K562 (cell line): ENCODE data around the gene DGLUCY. TPM values are rescaled to one million over a fixed set of nuclear protein-coding genes. Genes with fewer than 3 reads are reported as not detected.

ENCODE experiments used
- ATAC-seq: fragments of 200-7000 bp; cut with Tn5 transposase; 3 replicates; pipeline ENCODE4 v1.9.1; 2020; ENCODE audit warnings: moderate library complexity
- BruUV-seq: library from RNA; stranded (reverse); fragments of 400-500 nt; replicated peaks from 2 replicates; lab custom pipeline; 2021; lab: Mats Ljungman, UMichigan
- CTCF ChIA-PET: fragments of 300-600 bp; formaldehyde crosslinking; extraction: SDS; loops from one replicate; lab custom pipeline; 2021; ENCODE audit warnings: low intra/inter-chr PET ratio; lab: Yijun Ruan, JAX
- POLR2A ChIA-PET: fragments of 300-600, 350-650 bp; sonication (Branson Sonifier 250); formaldehyde crosslinking; extraction: SDS; loops from one replicate; lab custom pipeline; 2021; ENCODE audit warnings: antibody characterized with exemption, inconsistent platforms; lab: Yijun Ruan, JAX
- DNase-seq, 4 experiments: peaks; one replicate each; pipeline versions ENCODE4 v3.0.0 to v3.0.0-alpha.2; 2011 to 2018; ENCODE audit warnings: low spot score in 3 of 4, mixed read lengths in 3 of 4; ENCODE audit errors: extremely low read depth in 1 of 4
- FAIRE-seq: peaks from 2 replicates; lab custom pipeline; 2011; peaks lifted over from hg19 to GRCh38; lab: Jason Lieb, UNC
- H2AFZ ChIP-seq: 2 replicates; pipeline ENCODE4 v1.6.0; 2011; ENCODE audit warnings: low read depth, low read length, control low read depth, inconsistent platforms
- H3K27ac ChIP-seq: fragments of 200-600 bp; 3 replicates; pipeline ENCODE4 v1.8.0; 2011; ENCODE audit warnings: low read depth, mild to moderate bottlenecking, control low read depth, inconsistent platforms, low read length, moderate library complexity, mixed read lengths; ENCODE audit errors: extremely low read depth
- H3K27me3 ChIP-seq, 2 experiments: fragments of 300-600 bp in 1 of 2; 2 replicates in 1 of 2; 3 replicates in 1 of 2; pipeline versions ENCODE4 v1.6.0 to v1.8.0; 2011; ENCODE audit warnings: inconsistent platforms in 2 of 2, low read length in 2 of 2, mild to moderate bottlenecking in 1 of 2, mixed read lengths in 1 of 2, moderate library complexity in 1 of 2; ENCODE audit not compliant: control insufficient read depth in 2 of 2, insufficient read depth in 2 of 2
- H3K36me3 ChIP-seq: fragments of 300-600 bp; 3 replicates; pipeline ENCODE4 v1.8.0; 2011; ENCODE audit warnings: mild to moderate bottlenecking, low read length, inconsistent platforms; ENCODE audit not compliant: control insufficient read depth, insufficient read depth
- H3K4me1 ChIP-seq, 2 experiments: fragments of 200-600 bp in 1 of 2; replicated peaks in 1 of 2; 2 replicates in 1 of 2; 3 replicates in 1 of 2; pipeline versions ENCODE4 v1.5.1 to v1.8.0; 2011; ENCODE audit warnings: inconsistent platforms in 2 of 2, low read length in 2 of 2, mild to moderate bottlenecking in 1 of 2, mixed read lengths in 1 of 2, moderate library complexity in 1 of 2; ENCODE audit not compliant: control insufficient read depth in 2 of 2, insufficient read depth in 2 of 2
- H3K4me2 ChIP-seq: 2 replicates; pipeline ENCODE4 v1.6.1; 2011; ENCODE audit warnings: low read length, control low read depth, inconsistent platforms, mixed read lengths; ENCODE audit not compliant: insufficient read depth
- H3K4me3 ChIP-seq: fragments of 200-600 bp; sonication (generic), shearing (Covaris generic); 2 replicates; pipeline ENCODE4 v1.5.1; 2016; ENCODE audit warnings: control low read depth, inconsistent platforms
- H3K79me2 ChIP-seq: fragments of 200-600 bp; 3 replicates; pipeline ENCODE4 v1.8.0; 2011; ENCODE audit warnings: low read length, inconsistent platforms; ENCODE audit not compliant: control insufficient read depth, insufficient read depth
- H3K9ac ChIP-seq, 2 experiments: 2 replicates each; pipeline versions ENCODE4 v1.6.0 to v1.6.1; 2011; ENCODE audit warnings: low read depth in 2 of 2, low read length in 2 of 2, control low read depth in 1 of 2, inconsistent platforms in 1 of 2, mild to moderate bottlenecking in 1 of 2, mixed read lengths in 1 of 2; ENCODE audit not compliant: insufficient read depth in 1 of 2
- H3K9me1 ChIP-seq: one replicate; pipeline ENCODE4 v1.6.0; 2011; ENCODE audit warnings: inconsistent platforms, mild to moderate bottlenecking, low read length, moderate library complexity; ENCODE audit not compliant: control insufficient read depth, insufficient read depth
- H3K9me3 ChIP-seq: replicated peaks from 2 replicates; pipeline ENCODE4 v1.5.1; 2011; ENCODE audit warnings: low read depth, low read length, inconsistent platforms; ENCODE audit not compliant: control insufficient read depth, insufficient read depth
- H4K20me1 ChIP-seq: replicated peaks from 2 replicates; pipeline ENCODE4 v1.6.1; 2011; ENCODE audit warnings: low read length, inconsistent platforms, mixed read lengths; ENCODE audit not compliant: control insufficient read depth, insufficient read depth
- MAX ChIP-seq: sonication (generic); formaldehyde crosslinking; IDR thresholded peaks from 2 replicates; pipeline ENCODE4 v1.9.0; 2022; ENCODE audit warnings: mild to moderate bottlenecking, missing genetic modification reagents
- POLR2G ChIP-seq: fragments of 200-400 bp; formaldehyde crosslinking; IDR thresholded peaks from 2 replicates; pipeline ENCODE4 v1.6.1; 2017; ENCODE audit warnings: low read depth, mild to moderate bottlenecking, antibody characterized with exemption, low read length, moderate library complexity
- ZBTB33 ChIP-seq: sonication (generic); formaldehyde crosslinking; IDR thresholded peaks from 2 replicates; pipeline ENCODE4 v1.8.1; 2023; ENCODE audit warnings: mild to moderate bottlenecking, missing genetic modification reagents
- WGBS: fragments of 100-300 bp; shearing (Covaris generic); methylation state at CpG from one replicate; pipeline ENCODE4 v1.1.6; 2016; ENCODE audit warnings: low coverage, mixed read lengths; ENCODE audit not compliant: insufficient coverage; ENCODE audit errors: missing lambda C conversion rate; 5-methylcytosine and 5-hydroxymethylcytosine counted together
- in situ Hi-C: fragments of 300-500 bp; cut with MboI; formaldehyde crosslinking; loops from 4 replicates; pipeline ENCODE4 v1.15.0; 2018; ENCODE audit warnings: inconsistent platforms, mixed read lengths
- intact Hi-C: fragments of 100-400 bp; cut with micrococcal nuclease; formaldehyde crosslinking; loops from 2 replicates; pipeline ENCODE4 v1.14.2; 2022
- polyA plus RNA-seq, 8 experiments: library from polyadenylated mRNA; depleted of rRNA in 4 of 8; stranded (reverse) in 5 of 8; unstranded in 3 of 8; fragments of >200 nt; fragmentation: Nextera tagmentation in 2 of 8; fragmentation: Illumina TruSeq in 1 of 8; extraction: Ambion mirVana in 2 of 8; extraction: Trizol in 1 of 8; gene quantifications; 2 replicates each; pipeline versions ENCODE4 v1.2.1 to v1.2.3, GENCODE V29; 2011 to 2014; ENCODE audit warnings: inconsistent platforms in 1 of 8, missing spikeins in 1 of 8
- total RNA-seq, 7 experiments: library from RNA; depleted of rRNA in 6 of 7; stranded (reverse); fragments of >200 nt in 6 of 7; fragmentation: Illumina TruSeq in 2 of 7; extraction: Trizol in 2 of 7; gene quantifications; 2 replicates each; pipeline versions ENCODE4 v1.2.1 to v1.2.3, GENCODE V29; 2011 to 2021; ENCODE audit warnings: low replicate concordance in 1 of 7

DGLUCY gene
- total and polyA plus RNA-seq, 9 of the 15 experiments (the other 6 are each of a cell fraction or from before 2014, with no cell fraction given), result 9.9 to 28.4 (median 21.0) TPM

- no peak overlapping the region for H2AFZ ChIP-seq
- no peak for FAIRE-seq
- ChIA-PET CTCF (no interaction called here), POLR2A (no interaction called here)
- no peaks in the 10 kb centered on the region for H3K79me2 ChIP-seq
- TF ChIP-seq MAX (CRISPR knock-in tag), result no peak
- 0 out of 2 replicates have a peak, but pooled peaks have one; percentile 33 for TF ChIP-seq ZBTB33 (CRISPR knock-in tag)
- TF ChIP-seq POLR2G, result 0 out of 2 replicates have a peak, but pooled peaks have one; percentile 1
- no peaks in the 10 kb centered on the region for H3K27me3 ChIP-seq
- H4K20me1 ChIP-seq, result no peaks in the 10 kb centered on the region
- 92% methylated on average over 29 of the region's 63 CpGs for WGBS
- no peak for ATAC-seq
- no peak overlapping the region for H3K27ac ChIP-seq
- H3K9me1 ChIP-seq, result no peaks in the 10 kb centered on the region
- DNase-seq, result no peak
- H3K36me3 ChIP-seq, result no peaks in the 10 kb centered on the region
- in situ Hi-C loops (no loop called here), intact Hi-C loops (no loop called here)
- no peaks in the 10 kb centered on the region for H3K9me3 ChIP-seq
- H3K4me1 ChIP-seq, result peaks cover 0 to 3% of the 10 kb centered on the region in 2 experiments; a peak in 4 of 5 replicates
- H3K4me3 ChIP-seq, result no peak overlapping the region
- BruUV-seq, result no TSS peak
- no peak overlapping the region; a peak in 1 of 4 replicates for H3K9ac ChIP-seq
- no peak overlapping the region for H3K4me2 ChIP-seq
These were observed 120.3 kb downstream of the DGLUCY start for GRCh38 chr14:91233936-91234790.
